Lower lobe of right lung (tissue), 2 donors: ENCODE data around the gene IKBKE. TPM values are rescaled to one million over a fixed set of nuclear protein-coding genes. Genes with fewer than 3 reads are reported as not detected.

Source experiments
- ATAC-seq, 2 donors: fragments of 200-7000 bp; cut with Tn5 transposase; one replicate each; pipeline ENCODE4 v1.9.1; 2020 to 2022; ENCODE audit warnings: mild to moderate bottlenecking in 2 of 2, moderate library complexity in 2 of 2
- DNase-seq: peaks from one replicate; pipeline ENCODE4 v3.0.0-alpha.2; 2020
- H3K27ac ChIP-seq: fragments of 200-600 bp; one replicate; pipeline ENCODE4 v1.8.0; 2022
- H3K27me3 ChIP-seq: fragments of 200-600 bp; one replicate; pipeline ENCODE4 v1.8.0; 2022; ENCODE audit warnings: low read depth
- H3K36me3 ChIP-seq: fragments of 200-600 bp; one replicate; pipeline ENCODE4 v1.8.0; 2022; ENCODE audit warnings: mild to moderate bottlenecking
- H3K4me1 ChIP-seq: fragments of 200-600 bp; one replicate; pipeline ENCODE4 v1.8.0; 2022
- H3K4me3 ChIP-seq: fragments of 200-600 bp; one replicate; pipeline ENCODE4 v1.8.0; 2022; ENCODE audit warnings: mild to moderate bottlenecking
- H3K9me3 ChIP-seq: fragments of 200-600 bp; one replicate; pipeline ENCODE4 v1.8.0; 2022
- intact Hi-C: fragments of 100-400 bp; cut with DNase I; formaldehyde crosslinking; loops from one replicate; pipeline ENCODE4 v1.11.0; 2022
- total RNA-seq: library from RNA; stranded (reverse); fragmentation: NEBNext Ultra II Directional; extraction: Animal tissue kit (Norgen Biotek cat#: 25700); gene quantifications from one replicate; pipeline ENCODE4 v1.2.1, GENCODE V29; 2021
- TF ChIP-seq, protein P1 (sequence below): fragments of 200-600 bp; IDR thresholded peaks from one replicate; pipeline ENCODE4 v1.8.0; 2022; ENCODE audit warnings: antibody characterized with exemption, mild to moderate bottlenecking
- donor health status: DM: no; HTN: yes; CAD: no; lungs with severe emphysema.

The IKBKE gene
- total RNA-seq, 1 donor from 2014 or later, result 12.5 TPM

DNA sequence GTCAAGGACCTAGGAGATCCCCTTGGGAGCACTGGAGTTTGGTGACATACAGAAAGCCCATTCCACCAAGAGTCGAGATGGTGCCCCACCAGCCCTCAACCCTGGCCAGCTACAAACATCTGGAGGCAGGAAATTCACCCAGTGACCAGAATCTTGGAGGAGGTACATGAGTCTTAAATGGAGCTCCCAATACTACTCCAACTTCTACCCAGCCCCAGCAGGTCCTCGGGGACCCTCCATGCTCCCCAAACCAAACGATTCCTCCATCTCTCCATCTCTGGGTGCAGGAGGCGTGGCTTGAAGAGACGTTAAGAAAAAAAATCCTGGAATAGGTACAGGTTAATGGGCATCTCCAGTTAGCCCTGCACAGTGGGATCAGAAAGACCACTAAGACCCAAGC lies 31.6 kb downstream of the IKBKE start:
- DNase-seq, result peak; percentile 14
- H3K27me3 ChIP-seq, result no peaks in the 10 kb centered on the region
- peaks cover 61% of the 10 kb centered on the region for H3K4me1 ChIP-seq
- H3K4me3 ChIP-seq, result no peak overlapping the region
- TF ChIP-seq, protein P1, sequence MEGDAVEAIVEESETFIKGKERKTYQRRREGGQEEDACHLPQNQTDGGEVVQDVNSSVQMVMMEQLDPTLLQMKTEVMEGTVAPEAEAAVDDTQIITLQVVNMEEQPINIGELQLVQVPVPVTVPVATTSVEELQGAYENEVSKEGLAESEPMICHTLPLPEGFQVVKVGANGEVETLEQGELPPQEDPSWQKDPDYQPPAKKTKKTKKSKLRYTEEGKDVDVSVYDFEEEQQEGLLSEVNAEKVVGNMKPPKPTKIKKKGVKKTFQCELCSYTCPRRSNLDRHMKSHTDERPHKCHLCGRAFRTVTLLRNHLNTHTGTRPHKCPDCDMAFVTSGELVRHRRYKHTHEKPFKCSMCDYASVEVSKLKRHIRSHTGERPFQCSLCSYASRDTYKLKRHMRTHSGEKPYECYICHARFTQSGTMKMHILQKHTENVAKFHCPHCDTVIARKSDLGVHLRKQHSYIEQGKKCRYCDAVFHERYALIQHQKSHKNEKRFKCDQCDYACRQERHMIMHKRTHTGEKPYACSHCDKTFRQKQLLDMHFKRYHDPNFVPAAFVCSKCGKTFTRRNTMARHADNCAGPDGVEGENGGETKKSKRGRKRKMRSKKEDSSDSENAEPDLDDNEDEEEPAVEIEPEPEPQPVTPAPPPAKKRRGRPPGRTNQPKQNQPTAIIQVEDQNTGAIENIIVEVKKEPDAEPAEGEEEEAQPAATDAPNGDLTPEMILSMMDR, result no peak
- no peaks in the 10 kb centered on the region for H3K36me3 ChIP-seq
- H3K9me3 ChIP-seq, result no peaks in the 10 kb centered on the region
- intact Hi-C loops, result no loop called here
- ATAC-seq, result no peak
- H3K27ac ChIP-seq, result peak overlapping the region; percentile 36

DNA sequence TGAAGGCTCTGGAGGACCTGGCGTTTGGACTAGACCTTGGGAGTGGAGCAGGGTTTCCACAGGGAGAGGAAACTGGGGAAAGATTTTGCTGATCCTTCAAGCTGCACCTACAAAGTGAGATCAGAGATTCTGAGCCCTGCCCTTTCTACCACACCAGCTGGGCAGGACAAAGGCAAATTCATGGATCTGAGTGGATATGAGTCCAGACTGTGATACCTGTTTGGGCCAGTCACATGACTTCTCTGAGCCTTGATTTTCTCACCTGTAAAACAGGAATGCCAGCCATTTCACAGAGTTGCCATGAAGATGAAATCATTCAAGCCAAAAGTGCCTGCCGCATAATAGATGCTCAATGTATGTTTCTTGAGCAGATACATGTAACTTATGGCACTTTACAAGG lies 32.1 kb downstream of the IKBKE start:
- H3K4me3 ChIP-seq, result no peak overlapping the region
- TF ChIP-seq, protein P1, result no peak
- no peaks in the 10 kb centered on the region for H3K27me3 ChIP-seq
- H3K36me3 ChIP-seq, result no peaks in the 10 kb centered on the region
- no peak for DNase-seq
- ATAC-seq, result no peak
- intact Hi-C loops, result no loop called here
- no peak overlapping the region for H3K27ac ChIP-seq
- H3K9me3 ChIP-seq, result no peaks in the 10 kb centered on the region
- peaks cover 59% of the 10 kb centered on the region for H3K4me1 ChIP-seq

DNA sequence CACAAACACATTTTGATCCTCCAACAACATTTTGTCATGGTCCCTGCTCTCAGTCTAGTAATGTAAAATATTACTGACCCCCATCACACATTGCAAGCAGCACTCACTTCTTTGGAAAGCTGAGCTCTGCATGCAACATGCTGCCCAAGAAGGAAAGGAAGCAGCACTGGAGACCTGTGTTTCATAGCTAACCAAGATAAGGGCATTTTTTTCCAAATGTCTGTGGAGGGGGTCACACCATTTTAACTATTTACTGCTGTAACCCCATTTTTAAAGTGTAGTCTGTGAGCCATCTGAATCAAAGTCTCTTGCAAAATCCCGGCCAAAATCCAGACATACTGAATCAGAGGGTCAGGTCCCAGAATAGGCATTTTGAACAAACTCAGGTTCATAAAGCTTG lies 32.5 kb downstream of the IKBKE start:
- Histone ChIP-seq H3K27me3 (no peaks in the 10 kb centered on the region), H3K9me3 (no peaks in the 10 kb centered on the region), H3K4me3 (no peak overlapping the region), H3K27ac (no peak overlapping the region), H3K36me3 (no peaks in the 10 kb centered on the region), H3K4me1 (peaks cover 59% of the 10 kb centered on the region)
- TF ChIP-seq, protein P1, result no peak
- DNase-seq, result no peak
- ATAC-seq, result no peak
- intact Hi-C loops, result no loop called here

DNA sequence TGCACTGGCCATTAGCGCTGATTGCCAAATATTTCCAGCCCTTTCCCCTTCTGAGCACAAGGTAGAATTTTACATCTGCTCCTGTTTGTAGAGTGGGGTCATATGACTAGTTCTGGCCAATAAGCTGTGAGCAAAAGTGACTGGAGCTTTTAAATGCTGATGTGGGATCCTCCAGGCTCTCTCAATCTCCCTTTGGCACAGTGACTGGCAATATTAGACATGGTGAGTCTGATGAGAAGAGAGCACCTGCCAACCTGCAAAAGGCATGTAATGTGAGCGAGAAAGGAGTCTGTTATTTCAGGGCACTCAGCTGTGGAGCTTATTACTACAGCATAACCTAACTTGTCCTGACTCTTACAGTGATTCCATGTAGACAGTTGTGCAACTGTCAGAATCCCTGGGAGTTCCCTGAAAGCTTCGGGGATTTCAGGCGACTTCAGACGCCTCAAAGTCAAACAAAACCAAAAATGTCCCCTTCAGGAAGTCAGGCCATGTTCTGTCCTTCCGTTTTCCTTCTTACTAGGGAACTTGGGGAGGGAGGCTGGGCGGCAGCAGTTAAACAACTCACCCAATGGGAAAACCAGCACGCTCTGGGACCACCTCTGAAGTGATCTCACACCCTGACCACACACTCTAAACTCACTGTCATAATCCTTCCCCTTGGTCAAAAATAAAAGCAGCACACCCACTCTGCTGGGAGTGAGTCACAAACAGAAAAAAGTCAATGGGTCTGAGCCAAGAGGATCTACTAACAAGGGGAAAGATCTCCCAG lies 33.5 kb downstream of the IKBKE start:
- no peaks in the 10 kb centered on the region for H3K36me3 ChIP-seq
- no peak overlapping the region for H3K4me3 ChIP-seq
- ATAC-seq (peak; percentile 33 to 52), DNase-seq (peak; percentile 78)
- H3K27ac ChIP-seq, result peak overlapping the region; percentile 37
- H3K27me3 ChIP-seq, result peaks cover 4% of the 10 kb centered on the region
- peaks cover 63% of the 10 kb centered on the region for H3K4me1 ChIP-seq
- intact Hi-C loops, result no loop called here
- TF ChIP-seq, protein P1, result no peak
- no peaks in the 10 kb centered on the region for H3K9me3 ChIP-seq

DNA sequence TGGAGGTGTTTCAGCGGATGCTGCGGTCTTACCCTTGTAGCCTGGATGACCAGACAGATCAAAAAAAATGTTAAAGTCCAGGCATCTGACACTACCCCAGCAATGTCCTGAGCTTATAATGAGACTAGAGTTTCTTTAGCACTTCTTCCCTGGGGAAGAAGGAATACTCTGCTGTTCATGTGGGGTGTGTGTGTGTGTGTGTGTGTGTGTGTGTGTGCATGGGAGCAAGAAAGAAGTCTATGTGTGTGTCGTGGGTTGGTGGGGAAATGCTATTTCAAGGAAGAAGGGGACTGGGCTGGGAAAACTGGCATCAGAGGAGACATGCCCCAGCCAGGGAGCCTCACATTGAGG lies 34.1 kb downstream of the IKBKE start:
- Histone ChIP-seq H3K9me3 (no peaks in the 10 kb centered on the region), H3K4me3 (no peak overlapping the region), H3K4me1 (peaks cover 69% of the 10 kb centered on the region), H3K36me3 (no peaks in the 10 kb centered on the region), H3K27me3 (peaks cover 4% of the 10 kb centered on the region), H3K27ac (no peak overlapping the region)
- ATAC-seq (no peak), DNase-seq (no peak)
- TF ChIP-seq, protein P1, result no peak
- intact Hi-C loops, result no loop called here
